Ovary (tissue), 9 donors: Measurements from ENCODE around the gene CABP4. TPM values are rescaled to one million over a fixed set of nuclear protein-coding genes. Genes with fewer than 3 reads are reported as not detected.
"Not testable (repeated sequence)": the region's sequence is repeated elsewhere in the genome, so short reads cannot be mapped to it uniquely, and the experiment has no call there.

Source experiments
- DNase-seq, 5 donors: peaks; one replicate each; pipeline ENCODE4 v3.0.0-alpha.2; 2019 to 2020
- H3K27ac ChIP-seq, 2 donors: fragments of 200-600 bp; one replicate each; pipeline versions ENCODE4 v1.5.1 to v1.8.0; 2019 to 2022
- H3K27me3 ChIP-seq: fragments of 200-600 bp; one replicate; pipeline ENCODE4 v1.8.0; 2022
- H3K36me3 ChIP-seq: fragments of 200-600 bp; sonication (generic); one replicate; pipeline ENCODE4 v1.5.1; 2019
- H3K4me1 ChIP-seq: one replicate; pipeline ENCODE4 v1.8.1; 2013; ENCODE audit warnings: mild to moderate bottlenecking, moderate library complexity; ENCODE audit not compliant: insufficient read depth
- H3K4me3 ChIP-seq: fragments of 200-600 bp; sonication (generic); one replicate; pipeline ENCODE4 v1.5.1; 2017
- H3K9me3 ChIP-seq, 2 donors: fragments of 200-600 bp in 1 of 2; sonication (generic) in 1 of 2; one replicate each; pipeline versions ENCODE4 v1.5.1 to v1.8.1; 2013 to 2019; ENCODE audit warnings: mild to moderate bottlenecking in 1 of 2, moderate library complexity in 1 of 2
- EP300 ChIP-seq: sonication (generic); formaldehyde crosslinking; IDR thresholded peaks from one replicate; pipeline ENCODE4 v1.6.1; 2017; ENCODE audit warnings: antibody characterized with exemption
- POLR2A ChIP-seq: fragments of 450-650 bp; IDR thresholded peaks from one replicate; pipeline ENCODE4 v1.6.1; 2017; ENCODE audit warnings: antibody characterized with exemption, mild to moderate bottlenecking, moderate library complexity
- WGBS, 3 donors: extraction: QIAGEN DNeasy Blood & Tissue Kit in 1 of 3; methylation state at CpG; one replicate each; pipeline versions ENCODE4 v1.1.5 to v1.1.7; 2013 to 2017; 5-methylcytosine and 5-hydroxymethylcytosine counted together
- intact Hi-C, 4 donors: fragments of 100-400 bp; cut with DNase I; formaldehyde crosslinking; loops; one replicate each; pipeline versions ENCODE4 v1.11.0 to v1.15.1; 2022 to 2023
- polyA plus RNA-seq, 2 donors: library from polyadenylated mRNA; stranded (reverse); fragments of 200-250 nt in 1 of 2; fragments of 350-450 nt in 1 of 2; fragmentation: Illumina TruSeq in 1 of 2; extraction: RNeasy Lipid Tissue Mini Kit (QIAGEN cat#74804) in 1 of 2; gene quantifications; one replicate each; pipeline ENCODE4 v1.2.3, GENCODE V29; 2013 to 2014
- total RNA-seq, 7 donors: library from RNA; depleted of rRNA in 2 of 7; stranded (reverse); fragments of >200 nt in 2 of 7; fragmentation: NEBNext Ultra II Directional in 3 of 7; extraction: Animal tissue kit (Norgen Biotek cat#: 25700) in 3 of 7; gene quantifications; one replicate each; pipeline versions ENCODE4 v1.1.0 to v1.2.4, GENCODE V29; 2016 to 2023
- TF ChIP-seq, protein P1 (sequence below), 3 donors: fragments of 450-650 bp in 2 of 3; fragments of 200-600 bp in 1 of 3; IDR thresholded peaks; one replicate each; pipeline versions ENCODE4 v1.5.1 to v1.8.0; 2016 to 2022; ENCODE audit warnings: antibody characterized with exemption in 3 of 3, mild to moderate bottlenecking in 1 of 3
- donor health status: DM: no; HTN: no; CAD: no; lungs with moderate emphysema.
- donor health status: DM: no; HTN: no; CAD: no.
- donor health status: Bipolar disorder and iron deficiency.
- donor health status: DM: yes; HTN: yes; CAD: no.
- donor health status: DM: no; HTN: no; CAD: no.
- donor health status: DM: yes; HTN: yes; CAD: no.

The CABP4 gene
- total and polyA plus RNA-seq, 9 donors, result 0.13 to 2.1 (median 1.0) TPM; not detected in 1

DNA sequence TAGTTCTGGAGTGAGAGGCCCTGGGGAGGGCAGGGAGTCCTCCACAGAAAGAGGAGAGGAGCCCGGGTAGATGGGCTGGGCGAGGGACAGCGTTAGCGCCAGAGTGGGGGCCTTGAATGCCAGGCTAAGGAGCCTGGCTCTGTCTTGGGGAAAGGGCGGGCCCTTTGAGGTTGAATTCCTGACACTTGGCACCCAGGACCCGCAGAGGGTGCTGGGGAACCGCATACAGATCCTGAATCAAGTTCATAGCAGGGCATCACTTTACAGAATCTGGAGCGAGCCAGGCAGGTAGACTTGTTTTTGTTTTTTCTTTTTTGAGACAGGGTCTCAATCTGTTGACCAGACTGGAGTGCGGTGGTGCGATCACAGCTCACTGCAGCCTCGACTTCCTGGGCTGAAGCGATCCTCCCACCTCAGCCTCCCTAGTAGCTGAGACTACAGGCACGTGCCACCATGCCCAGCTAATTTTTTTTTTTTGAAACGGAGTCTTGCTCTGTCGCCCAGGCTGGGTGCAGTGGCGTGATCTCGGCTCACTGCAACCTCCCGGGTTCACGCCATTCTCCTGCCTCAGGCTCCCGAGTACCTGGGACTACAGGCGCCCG lies 33.6 kb upstream of the CABP4 start:
- Histone ChIP-seq H3K27ac (peak overlapping the region in 1 of 2 donors; percentile 94), H3K36me3 (no peaks in the 10 kb centered on the region), H3K4me3 (peak overlapping the region; percentile 59), H3K27me3 (no peaks in the 10 kb centered on the region), H3K9me3 (no peaks in the 10 kb centered on the region), H3K4me1 (peaks cover 6% of the 10 kb centered on the region)
- 69 to 76% (median 72%) methylated on average over 22 of the region's 22 CpGs for WGBS, 3 donors
- TF ChIP-seq POLR2A (no peak), EP300 (no peak)
- TF ChIP-seq, protein P1, sequence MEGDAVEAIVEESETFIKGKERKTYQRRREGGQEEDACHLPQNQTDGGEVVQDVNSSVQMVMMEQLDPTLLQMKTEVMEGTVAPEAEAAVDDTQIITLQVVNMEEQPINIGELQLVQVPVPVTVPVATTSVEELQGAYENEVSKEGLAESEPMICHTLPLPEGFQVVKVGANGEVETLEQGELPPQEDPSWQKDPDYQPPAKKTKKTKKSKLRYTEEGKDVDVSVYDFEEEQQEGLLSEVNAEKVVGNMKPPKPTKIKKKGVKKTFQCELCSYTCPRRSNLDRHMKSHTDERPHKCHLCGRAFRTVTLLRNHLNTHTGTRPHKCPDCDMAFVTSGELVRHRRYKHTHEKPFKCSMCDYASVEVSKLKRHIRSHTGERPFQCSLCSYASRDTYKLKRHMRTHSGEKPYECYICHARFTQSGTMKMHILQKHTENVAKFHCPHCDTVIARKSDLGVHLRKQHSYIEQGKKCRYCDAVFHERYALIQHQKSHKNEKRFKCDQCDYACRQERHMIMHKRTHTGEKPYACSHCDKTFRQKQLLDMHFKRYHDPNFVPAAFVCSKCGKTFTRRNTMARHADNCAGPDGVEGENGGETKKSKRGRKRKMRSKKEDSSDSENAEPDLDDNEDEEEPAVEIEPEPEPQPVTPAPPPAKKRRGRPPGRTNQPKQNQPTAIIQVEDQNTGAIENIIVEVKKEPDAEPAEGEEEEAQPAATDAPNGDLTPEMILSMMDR (IDR thresholded peaks at IDR 0.05), result no peak
- intact Hi-C loops, result no loop called here
- no peak for DNase-seq

DNA sequence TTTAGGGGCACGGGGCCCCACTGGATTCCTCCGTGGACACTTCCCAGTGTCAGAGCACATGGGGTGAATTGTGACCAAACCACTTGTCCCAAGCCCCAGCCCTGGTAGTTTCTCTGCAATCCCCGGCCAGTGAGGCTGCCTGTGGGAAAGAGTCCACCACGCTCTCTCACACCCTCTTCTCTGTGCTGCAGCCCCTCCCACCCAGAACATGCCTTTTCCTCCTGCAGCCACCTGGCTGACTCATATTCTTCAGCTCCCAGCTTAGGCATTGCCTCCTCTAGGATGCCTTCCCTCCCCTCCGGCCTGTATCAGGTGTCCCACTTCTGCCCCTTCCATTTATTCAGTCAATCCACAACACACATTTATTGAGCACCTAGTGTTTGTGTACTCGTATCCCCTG lies 32.3 kb upstream of the CABP4 start:
- intact Hi-C loops, result no loop called here
- Histone ChIP-seq H3K4me3 (no peak overlapping the region), H3K9me3 (no peaks in the 10 kb centered on the region), H3K4me1 (peaks cover 9% of the 10 kb centered on the region), H3K27ac (no peak overlapping the region), H3K36me3 (no peaks in the 10 kb centered on the region), H3K27me3 (no peaks in the 10 kb centered on the region)
- DNase-seq, result no peak
- WGBS, 3 donors, result 50 to 64% (median 59%) methylated on average over 6 of the region's 6 CpGs
- no peak for TF ChIP-seq EP300
- TF ChIP-seq POLR2A, result no peak
- TF ChIP-seq, protein P1 (IDR thresholded peaks at IDR 0.05), result no peak

DNA sequence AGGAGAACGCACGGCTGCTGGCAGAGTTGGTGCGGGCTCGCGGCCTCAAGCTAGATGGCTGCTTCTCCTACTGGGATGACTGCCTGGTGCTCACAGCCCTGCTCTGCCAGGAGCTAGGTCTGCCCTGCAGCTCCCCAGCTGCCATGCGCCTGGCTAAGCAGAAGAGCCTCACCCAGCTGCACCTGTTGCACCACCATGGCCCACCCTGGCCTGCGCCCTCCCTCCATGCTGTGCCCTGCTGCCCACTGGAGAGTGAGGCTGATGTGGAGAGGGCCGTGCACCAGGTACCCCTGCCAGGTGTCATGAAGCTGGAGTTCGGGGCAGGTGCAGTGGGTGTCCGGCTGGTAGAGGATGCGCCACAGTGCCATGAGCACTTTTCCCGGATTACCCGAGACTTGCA lies 31.7 kb upstream of the CABP4 start:
- 86 to 94% (median 91%) methylated on average over 13 of the region's 13 CpGs for WGBS, 3 donors
- Histone ChIP-seq H3K4me3 (no peak overlapping the region), H3K9me3 (no peaks in the 10 kb centered on the region), H3K36me3 (no peaks in the 10 kb centered on the region), H3K4me1 (peaks cover 9% of the 10 kb centered on the region), H3K27me3 (no peaks in the 10 kb centered on the region), H3K27ac (no peak overlapping the region)
- DNase-seq, result no peak
- TF ChIP-seq EP300 (no peak), POLR2A (no peak)
- TF ChIP-seq, protein P1 (IDR thresholded peaks at IDR 0.05), result no peak
- intact Hi-C loops, result no loop called here

DNA sequence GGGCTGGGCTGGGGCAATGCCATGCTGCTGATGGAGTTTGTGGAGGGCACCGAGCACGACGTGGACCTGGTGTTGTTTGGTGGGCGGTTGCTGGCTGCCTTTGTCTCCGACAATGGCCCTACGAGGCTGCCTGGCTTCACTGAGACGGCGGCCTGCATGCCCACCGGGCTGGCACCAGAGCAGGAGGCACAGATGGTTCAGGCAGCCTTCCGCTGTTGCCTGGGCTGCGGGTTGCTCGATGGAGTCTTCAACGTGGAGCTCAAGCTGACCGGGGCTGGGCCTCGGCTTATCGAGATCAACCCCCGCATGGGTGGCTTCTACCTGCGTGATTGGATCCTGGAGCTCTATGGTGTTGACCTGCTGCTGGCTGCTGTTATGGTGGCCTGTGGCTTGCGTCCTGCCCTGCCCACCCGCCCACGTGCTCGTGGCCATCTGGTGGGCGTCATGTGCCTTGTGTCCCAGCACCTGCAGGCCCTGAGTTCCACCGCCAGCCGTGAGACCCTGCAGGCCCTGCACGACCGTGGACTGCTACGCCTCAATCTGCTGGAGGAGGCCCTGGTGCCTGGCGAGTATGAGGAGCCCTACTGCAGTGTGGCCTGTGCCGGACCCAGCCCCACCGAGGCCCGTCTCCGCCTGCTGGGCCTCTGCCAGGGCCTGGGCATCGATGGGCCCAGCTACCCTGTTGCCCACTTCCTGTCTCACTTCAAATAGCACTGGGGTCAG lies 31.1 kb upstream of the CABP4 start:
- H3K27ac ChIP-seq, result no peak overlapping the region
- no peak overlapping the region for H3K4me3 ChIP-seq
- TF ChIP-seq EP300 (no peak), POLR2A (no peak)
- TF ChIP-seq, protein P1 (IDR thresholded peaks at IDR 0.05), result no peak
- H3K36me3 ChIP-seq, result no peaks in the 10 kb centered on the region
- no peaks in the 10 kb centered on the region for H3K27me3 ChIP-seq
- H3K9me3 ChIP-seq, result no peaks in the 10 kb centered on the region
- DNase-seq, result peak in 1 of 5 donors; percentile 38
- intact Hi-C loops, result no loop called here
- 83 to 85% (median 83%) methylated on average over 34 of the region's 34 CpGs for WGBS, 3 donors
- peaks cover 10% of the 10 kb centered on the region for H3K4me1 ChIP-seq

DNA sequence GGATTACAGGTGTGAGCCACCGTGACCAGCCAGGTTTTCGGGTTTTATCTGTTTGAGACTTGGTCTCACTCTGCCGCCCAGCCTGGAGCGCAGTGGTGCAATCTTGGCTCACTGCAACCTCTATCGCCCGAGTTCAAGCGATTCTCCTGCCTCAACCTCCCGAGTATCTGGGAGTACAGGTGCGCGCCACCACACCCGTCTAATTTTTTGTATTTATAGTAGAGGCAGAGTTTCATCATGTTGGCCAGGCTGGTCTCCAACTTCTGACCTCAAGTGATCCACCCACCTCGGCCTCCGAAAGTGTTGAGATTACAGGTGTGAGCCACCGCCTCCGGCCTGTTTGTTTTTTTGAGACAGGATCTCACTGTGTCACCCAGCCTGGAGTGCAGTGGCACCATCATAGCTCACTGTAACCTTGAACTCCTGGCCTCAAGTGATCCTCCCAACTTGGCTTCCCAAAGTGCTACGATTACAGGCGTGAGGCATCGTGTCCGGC lies 27.7 kb upstream of the CABP4 start:
- 58 to 67% (median 60%) methylated on average over 19 of the region's 19 CpGs for WGBS, 3 donors
- DNase-seq, result peak in 2 of 5 donors; percentile 45 to 47
- intact Hi-C loops, result loop anchor here in 1 of 4 donors (5.0 kb wide), 1 partner anchor 155 kb away; the partner anchor contains the start of gene GSTP1
- H3K27me3 ChIP-seq, H3K4me1 ChIP-seq, H3K36me3 ChIP-seq, H3K9me3 ChIP-seq: not testable (repeated sequence)
- peak overlapping the region; percentile 89 for H3K4me3 ChIP-seq
- peak overlapping the region in 1 of 2 donors; percentile 60 for H3K27ac ChIP-seq
